Measurements from ENCODE around the gene TMEM141.
A peak's percentile ranks its signal among the peaks of the same experiment; 100 is the strongest.
"Not testable (repeated sequence)": the region's sequence is repeated elsewhere in the genome, so short reads cannot be mapped to it uniquely, and the experiment has no call there.

Gene TMEM141

GRCh38 chr9:136794281-136794999 is 3.3 kb downstream of the TMEM141 start:
- DNase-seq (ENCODE audit: low spot score): no peak

GRCh38 chr9:136795000-136795348 is 3.8 kb downstream of the TMEM141 start:
- no peak for DNase-seq (ENCODE audit: low spot score)

GRCh38 chr9:136796238-136796774 is 5.2 kb downstream of the TMEM141 start, which contains the start of gene CCDC183:
CCDC183 (plus strand) TSS chr9:136796338; CDS start chr9:136796398, 60 bp downstream.
- no peak for DNase-seq (ENCODE audit: low spot score)

GRCh38 chr9:136796775-136797347 is 5.7 kb downstream of the TMEM141 start:
- DNase-seq (ENCODE audit: low spot score): not testable (repeated sequence)

- no peak for DNase-seq (ENCODE audit: low spot score)
Measured at GRCh38 chr9:136798708-136799078, 7.5 kb downstream of the TMEM141 start.

GRCh38 chr9:136799079-136799853 is 8.1 kb downstream of the TMEM141 start:
- DNase-seq (ENCODE audit: low spot score): no peak

- peak; percentile 80 for DNase-seq (ENCODE audit: low spot score)
Measured at GRCh38 chr9:136799854-136800657, 8.9 kb downstream of the TMEM141 start.

- DNase-seq (ENCODE audit: low spot score): no peak
Measured at GRCh38 chr9:136802321-136802720, 11.2 kb downstream of the TMEM141 start.

GRCh38 chr9:136803009-136803550 is 11.9 kb downstream of the TMEM141 start:
- not testable (repeated sequence) for DNase-seq (ENCODE audit: low spot score)

- DNase-seq (ENCODE audit: low spot score): no peak
Measured at GRCh38 chr9:136803551-136804508, 12.7 kb downstream of the TMEM141 start.

- DNase-seq (ENCODE audit: low spot score): no peak
Measured at GRCh38 chr9:136804509-136805206, 13.5 kb downstream of the TMEM141 start.

- no peak for DNase-seq (ENCODE audit: low spot score)
Measured at GRCh38 chr9:136805207-136805740, 14.1 kb downstream of the TMEM141 start.

- no peak for DNase-seq (ENCODE audit: low spot score)
Measured at GRCh38 chr9:136806067-136806466, 14.9 kb downstream of the TMEM141 start.

- no peak for DNase-seq (ENCODE audit: low spot score)
Measured at GRCh38 chr9:136806631-136807201, 15.6 kb downstream of the TMEM141 start.

GRCh38 chr9:136807281-136808074 is 16.3 kb downstream of the TMEM141 start, which contains the start of gene RABL6:
RABL6 (plus strand) TSS chr9:136807948; CDS start chr9:136808197, 249 bp downstream.
- peak; percentile 77 for DNase-seq (ENCODE audit: low spot score)

GRCh38 chr9:136808075-136808805 is 17.1 kb downstream of the TMEM141 start:
- DNase-seq (ENCODE audit: low spot score): no peak

- no peak for DNase-seq (ENCODE audit: low spot score)
Measured at GRCh38 chr9:136808806-136809158, 17.6 kb downstream of the TMEM141 start.
